ENCODE results near the gene PPP4R4.
"Not testable (repeated sequence)": the region's sequence is repeated elsewhere in the genome, so short reads cannot be mapped to it uniquely, and the experiment has no call there.

The PPP4R4 gene

GRCh38 chr14:94293578-94293924, 119.4 kb downstream of the PPP4R4 start:
- Histone ChIP-seq H3K9ac (ENCODE audit: low read length) (no peak overlapping the region), H3K4me3 (ENCODE audit: low read depth in 1 of 2, low read length in 2 of 2) (no peak overlapping the region), H3K27me3 (ENCODE audit: control insufficient read depth in 1 of 2, insufficient read depth in 2 of 2, low read length in 2 of 2) (no peaks in the 10 kb centered on the region), H3K27ac (ENCODE audit: low read depth, low read length) (no peak overlapping the region), H3K9me3 (ENCODE audit: low read length) (no peaks in the 10 kb centered on the region), H3K36me3 (ENCODE audit: insufficient read depth, low read length) (no peaks in the 10 kb centered on the region), H3K4me1 (ENCODE audit: insufficient read depth, low read length) (no peaks in the 10 kb centered on the region)

DNA sequence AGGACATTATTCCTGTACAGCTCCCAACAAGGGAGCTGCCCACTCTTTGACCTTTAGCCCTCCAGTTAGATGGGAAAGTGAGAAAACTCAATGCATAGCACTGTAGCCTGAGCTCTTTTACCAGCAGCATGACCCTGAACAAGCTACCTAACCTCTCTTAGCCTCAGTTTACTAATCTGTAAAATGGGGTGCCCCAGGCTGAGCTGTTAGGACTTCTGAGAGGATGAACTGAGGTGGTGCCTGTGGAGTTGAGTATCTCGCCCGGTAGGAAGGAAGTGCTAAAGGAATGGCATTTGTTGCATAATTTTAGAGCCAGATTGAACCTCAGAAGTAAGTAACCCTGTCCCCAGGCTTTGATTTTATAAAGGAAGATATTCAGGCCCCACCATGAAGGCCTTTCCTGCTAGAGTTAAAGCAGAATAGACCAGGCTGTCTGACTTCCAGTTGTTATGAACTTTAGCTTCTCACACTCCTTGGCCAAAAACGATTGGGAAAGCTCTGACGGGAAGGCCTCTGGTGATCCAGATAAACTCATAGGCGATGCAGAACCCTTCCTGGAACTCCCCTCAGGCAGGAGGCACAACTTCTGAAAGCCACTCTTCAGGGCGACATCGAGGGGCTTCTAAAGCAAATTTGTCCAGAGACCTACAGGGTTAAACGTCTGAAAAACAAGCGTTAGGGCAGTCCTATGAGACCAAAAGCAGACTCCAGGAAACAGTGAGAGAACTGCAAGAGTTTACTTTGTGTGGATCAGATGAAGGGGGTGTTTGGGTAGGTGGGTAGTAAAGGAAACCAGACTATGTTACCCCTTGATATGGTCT, 121.4 kb downstream of the PPP4R4 start:
- Histone ChIP-seq H3K9me3 (ENCODE audit: low read length) (no peaks in the 10 kb centered on the region), H3K9ac (ENCODE audit: low read length) (no peak overlapping the region), H3K27ac (ENCODE audit: low read depth, low read length) (no peak overlapping the region), H3K4me1 (ENCODE audit: insufficient read depth, low read length) (no peaks in the 10 kb centered on the region), H3K27me3 (ENCODE audit: control insufficient read depth in 1 of 2, insufficient read depth in 2 of 2, low read length in 2 of 2) (no peaks in the 10 kb centered on the region), H3K4me3 (ENCODE audit: low read depth in 1 of 2, low read length in 2 of 2) (no peak overlapping the region), H3K36me3 (ENCODE audit: insufficient read depth, low read length) (no peaks in the 10 kb centered on the region)

DNA sequence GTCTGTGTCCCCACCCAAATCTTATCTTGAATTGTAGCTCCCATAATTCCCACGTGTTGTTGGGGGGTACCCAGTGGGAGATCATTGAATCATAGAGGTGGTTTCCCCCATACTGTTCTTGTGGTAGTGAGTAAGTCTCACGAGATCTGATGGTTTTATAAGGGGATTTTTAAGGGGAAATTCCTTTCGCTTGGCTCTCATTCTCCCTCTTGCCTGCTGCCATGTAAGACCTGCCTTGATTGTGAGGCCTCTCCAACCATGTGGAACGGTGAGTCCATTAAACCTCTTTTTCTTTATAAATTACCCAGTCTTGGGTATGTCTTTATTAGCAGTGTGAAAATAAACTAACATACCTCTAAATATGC, 122.0 kb downstream of the PPP4R4 start:
- H3K9me3 ChIP-seq (ENCODE audit: low read length); H3K27ac ChIP-seq (ENCODE audit: low read depth, low read length); H3K4me1 ChIP-seq (ENCODE audit: insufficient read depth, low read length); H3K27me3 ChIP-seq (ENCODE audit: control insufficient read depth in 1 of 2, insufficient read depth in 2 of 2, low read length in 2 of 2); H3K9ac ChIP-seq (ENCODE audit: low read length); H3K36me3 ChIP-seq (ENCODE audit: insufficient read depth, low read length); H3K4me3 ChIP-seq (ENCODE audit: low read depth in 1 of 2, low read length in 2 of 2): not testable (repeated sequence)

DNA sequence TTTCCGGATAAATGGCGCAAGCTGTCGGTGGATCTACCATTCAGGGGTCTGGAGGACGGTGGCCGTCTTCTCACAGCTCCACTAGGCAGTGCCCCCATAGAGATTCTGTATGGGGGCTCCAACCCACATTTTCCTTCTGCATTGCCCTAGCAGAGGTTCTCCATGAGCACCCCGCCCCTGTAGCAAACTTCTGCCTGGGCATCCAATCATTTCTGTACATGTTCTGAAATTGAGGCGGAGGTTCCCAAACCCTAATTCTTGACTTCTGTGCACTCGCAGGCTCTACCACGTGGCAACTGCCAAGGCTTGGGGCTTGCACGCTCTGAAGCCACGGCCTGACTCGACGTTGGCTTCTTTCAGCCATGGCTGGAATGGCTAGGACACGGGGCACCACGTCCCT, 124.0 kb downstream of the PPP4R4 start:
- H3K27me3 ChIP-seq (ENCODE audit: control insufficient read depth in 1 of 2, insufficient read depth in 2 of 2, low read length in 2 of 2): no peaks in the 10 kb centered on the region
- H3K9me3 ChIP-seq (ENCODE audit: low read length): no peaks in the 10 kb centered on the region
- no peak overlapping the region for H3K4me3 ChIP-seq (ENCODE audit: low read depth in 1 of 2, low read length in 2 of 2)
- H3K9ac ChIP-seq (ENCODE audit: low read length): no peak overlapping the region
- no peak overlapping the region for H3K27ac ChIP-seq (ENCODE audit: low read depth, low read length)
- H3K36me3 ChIP-seq (ENCODE audit: insufficient read depth, low read length): no peaks in the 10 kb centered on the region
- no peaks in the 10 kb centered on the region for H3K4me1 ChIP-seq (ENCODE audit: insufficient read depth, low read length)

DNA sequence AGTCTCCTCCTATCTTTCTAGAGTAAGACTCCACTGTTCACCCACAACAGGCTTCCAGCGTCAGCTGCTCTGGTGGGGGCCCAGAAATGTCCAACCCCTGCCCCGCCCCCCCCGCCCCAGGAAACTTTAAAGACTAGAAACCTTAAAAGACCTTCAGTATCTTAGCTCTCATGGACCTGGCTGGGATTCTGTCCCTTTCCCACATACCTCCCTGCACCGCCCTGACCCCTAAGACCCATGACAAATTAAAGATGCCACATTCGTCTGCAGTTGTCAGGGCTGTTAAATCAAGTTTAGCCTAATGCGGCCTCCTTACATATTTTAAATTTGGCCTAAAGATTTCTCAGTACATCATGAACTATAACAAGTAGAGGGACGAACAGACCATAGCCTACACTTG, 129.0 kb downstream of the PPP4R4 start:
- no peaks in the 10 kb centered on the region for H3K4me1 ChIP-seq (ENCODE audit: insufficient read depth, low read length)
- H3K9me3 ChIP-seq (ENCODE audit: low read length): no peaks in the 10 kb centered on the region
- no peaks in the 10 kb centered on the region for H3K36me3 ChIP-seq (ENCODE audit: insufficient read depth, low read length)
- H3K9ac ChIP-seq (ENCODE audit: low read length): no peak overlapping the region
- no peak overlapping the region for H3K4me3 ChIP-seq (ENCODE audit: low read depth in 1 of 2, low read length in 2 of 2)
- no peaks in the 10 kb centered on the region for H3K27me3 ChIP-seq (ENCODE audit: control insufficient read depth in 1 of 2, insufficient read depth in 2 of 2, low read length in 2 of 2)
- no peak overlapping the region for H3K27ac ChIP-seq (ENCODE audit: low read depth, low read length)

- Histone ChIP-seq H3K27ac (ENCODE audit: low read depth, low read length) (no peak overlapping the region), H3K4me3 (ENCODE audit: low read depth in 1 of 2, low read length in 2 of 2) (no peak overlapping the region), H3K9ac (ENCODE audit: low read length) (no peak overlapping the region), H3K27me3 (ENCODE audit: control insufficient read depth in 1 of 2, insufficient read depth in 2 of 2, low read length in 2 of 2) (no peaks in the 10 kb centered on the region), H3K9me3 (ENCODE audit: low read length) (no peaks in the 10 kb centered on the region), H3K36me3 (ENCODE audit: insufficient read depth, low read length) (no peaks in the 10 kb centered on the region), H3K4me1 (ENCODE audit: insufficient read depth, low read length) (no peaks in the 10 kb centered on the region)
These were observed 130.1 kb downstream of the PPP4R4 start for GRCh38 chr14:94304243-94304642.

GRCh38 chr14:94305620-94306019, 131.5 kb downstream of the PPP4R4 start:
- Histone ChIP-seq H3K4me1 (ENCODE audit: insufficient read depth, low read length) (no peaks in the 10 kb centered on the region), H3K36me3 (ENCODE audit: insufficient read depth, low read length) (no peaks in the 10 kb centered on the region), H3K27ac (ENCODE audit: low read depth, low read length) (no peak overlapping the region)

DNA sequence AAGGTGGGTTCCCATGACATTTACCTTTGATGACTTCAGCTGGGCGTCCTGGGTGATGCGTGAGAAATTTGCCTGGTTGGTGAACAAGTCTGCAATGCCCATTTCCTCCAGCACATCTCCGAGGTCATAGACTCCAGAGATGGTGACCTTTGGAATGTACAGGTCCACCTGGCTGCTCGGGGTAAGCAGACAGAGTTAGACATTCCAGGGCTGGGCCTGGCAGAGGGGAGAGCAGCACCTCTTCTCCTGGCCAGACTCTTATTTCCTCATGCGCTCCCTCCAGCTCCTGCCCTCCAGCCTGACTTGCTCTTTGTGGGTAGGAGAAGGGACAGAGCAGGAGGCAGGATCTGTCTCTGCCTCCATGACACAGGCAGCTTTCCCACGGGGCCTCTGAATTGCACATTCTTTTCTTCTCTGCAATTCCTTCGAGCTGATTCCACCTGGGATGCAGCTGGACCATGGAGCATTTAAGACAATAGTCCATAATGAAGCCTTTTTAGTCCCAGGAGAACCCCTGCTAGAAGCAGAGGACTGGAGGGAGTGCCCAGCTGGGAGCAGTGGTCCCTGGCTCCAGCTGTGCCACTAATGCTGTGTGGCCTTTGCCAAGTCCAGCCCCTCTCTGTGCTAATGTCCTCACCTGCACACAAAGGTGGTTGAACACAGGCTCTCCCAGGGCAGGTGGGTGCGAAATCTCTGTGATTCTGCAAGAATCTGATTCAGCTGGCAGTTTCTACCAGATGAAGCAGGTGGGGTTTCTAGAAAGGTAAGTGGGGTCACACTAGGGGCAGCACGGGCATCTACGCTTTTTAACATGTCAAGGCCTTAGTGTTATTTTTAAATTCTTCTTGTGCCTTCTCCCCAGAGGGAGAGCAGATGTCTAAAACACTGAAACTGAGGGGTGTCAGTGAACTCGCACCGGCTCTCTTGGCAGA, 132.2 kb downstream of the PPP4R4 start:
- H3K9me3 ChIP-seq (ENCODE audit: low read length): no peaks in the 10 kb centered on the region
- H3K9ac ChIP-seq (ENCODE audit: low read length): no peak overlapping the region
- no peak overlapping the region for H3K4me3 ChIP-seq (ENCODE audit: low read depth in 1 of 2, low read length in 2 of 2)
- no peaks in the 10 kb centered on the region for H3K4me1 ChIP-seq (ENCODE audit: insufficient read depth, low read length)
- H3K36me3 ChIP-seq (ENCODE audit: insufficient read depth, low read length): no peaks in the 10 kb centered on the region
- H3K27ac ChIP-seq (ENCODE audit: low read depth, low read length): no peak overlapping the region
- H3K27me3 ChIP-seq (ENCODE audit: control insufficient read depth in 1 of 2, insufficient read depth in 2 of 2, low read length in 2 of 2): no peaks in the 10 kb centered on the region

More at GRCh38 chr14:94305620-94306019, 131.5 kb downstream of the PPP4R4 start:
- H3K27me3 ChIP-seq (ENCODE audit: control insufficient read depth in 1 of 2, insufficient read depth in 2 of 2, low read length in 2 of 2): no peaks in the 10 kb centered on the region
- H3K4me3 ChIP-seq (ENCODE audit: low read depth in 1 of 2, low read length in 2 of 2): no peak overlapping the region
- no peak overlapping the region for H3K9ac ChIP-seq (ENCODE audit: low read length)
- no peaks in the 10 kb centered on the region for H3K9me3 ChIP-seq (ENCODE audit: low read length)

DNA sequence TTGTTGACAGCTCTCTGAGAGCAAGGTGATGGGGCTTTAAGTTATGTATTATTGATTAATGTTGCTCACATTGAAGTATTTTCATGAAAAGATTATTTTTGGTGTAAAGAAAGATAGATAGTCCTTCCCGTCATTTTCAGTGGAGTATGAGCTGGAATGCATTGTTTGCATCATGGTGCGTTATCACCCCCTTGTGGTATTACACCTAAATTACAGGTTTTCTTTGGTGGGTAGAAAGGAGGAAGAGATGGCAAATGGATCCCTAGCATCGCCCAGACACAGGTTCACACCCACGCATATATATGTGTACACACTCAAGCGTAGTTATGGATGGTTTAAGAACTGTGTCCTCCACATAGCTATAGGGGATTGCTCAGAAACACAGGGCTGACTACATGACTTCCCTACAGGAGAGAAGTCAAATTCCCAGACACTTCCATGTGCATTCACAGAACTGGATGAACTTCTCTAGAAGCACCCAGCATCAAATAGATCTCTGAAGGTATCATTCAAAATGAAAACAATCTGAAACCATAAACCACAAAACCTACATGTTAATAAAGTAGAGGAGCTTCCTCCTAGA, 133.4 kb downstream of the PPP4R4 start:
- Histone ChIP-seq H3K27me3 (ENCODE audit: control insufficient read depth in 1 of 2, insufficient read depth in 2 of 2, low read length in 2 of 2) (no peaks in the 10 kb centered on the region), H3K27ac (ENCODE audit: low read depth, low read length) (no peak overlapping the region), H3K9ac (ENCODE audit: low read length) (no peak overlapping the region), H3K9me3 (ENCODE audit: low read length) (no peaks in the 10 kb centered on the region), H3K4me3 (ENCODE audit: low read depth in 1 of 2, low read length in 2 of 2) (no peak overlapping the region), H3K4me1 (ENCODE audit: insufficient read depth, low read length) (no peaks in the 10 kb centered on the region), H3K36me3 (ENCODE audit: insufficient read depth, low read length) (no peaks in the 10 kb centered on the region)

DNA sequence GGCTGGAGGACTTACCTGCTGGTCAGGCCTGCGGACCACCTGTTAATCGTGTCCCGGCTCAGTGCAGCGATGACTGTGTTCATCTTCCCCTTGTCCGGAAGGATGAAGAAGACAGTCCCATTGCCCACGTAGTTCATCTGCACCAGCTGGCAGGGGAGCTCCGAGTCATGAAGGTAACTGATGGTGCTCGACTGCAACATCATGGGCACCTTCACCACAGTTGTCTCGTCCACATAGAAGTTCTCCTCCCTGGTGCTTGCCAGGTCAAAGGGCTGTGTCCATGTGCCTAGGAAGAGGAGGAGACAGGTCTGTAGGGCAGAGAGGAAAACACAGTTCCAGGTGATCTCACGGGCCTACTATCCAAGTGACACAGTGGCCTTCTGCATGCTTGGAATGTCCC, 135.6 kb downstream of the PPP4R4 start:
- Histone ChIP-seq H3K27me3 (ENCODE audit: control insufficient read depth in 1 of 2, insufficient read depth in 2 of 2, low read length in 2 of 2) (no peaks in the 10 kb centered on the region), H3K9me3 (ENCODE audit: low read length) (no peaks in the 10 kb centered on the region), H3K27ac (ENCODE audit: low read depth, low read length) (no peak overlapping the region), H3K4me1 (ENCODE audit: insufficient read depth, low read length) (no peaks in the 10 kb centered on the region), H3K9ac (ENCODE audit: low read length) (no peak overlapping the region), H3K4me3 (ENCODE audit: low read depth in 1 of 2, low read length in 2 of 2) (no peak overlapping the region), H3K36me3 (ENCODE audit: insufficient read depth, low read length) (no peaks in the 10 kb centered on the region)

DNA sequence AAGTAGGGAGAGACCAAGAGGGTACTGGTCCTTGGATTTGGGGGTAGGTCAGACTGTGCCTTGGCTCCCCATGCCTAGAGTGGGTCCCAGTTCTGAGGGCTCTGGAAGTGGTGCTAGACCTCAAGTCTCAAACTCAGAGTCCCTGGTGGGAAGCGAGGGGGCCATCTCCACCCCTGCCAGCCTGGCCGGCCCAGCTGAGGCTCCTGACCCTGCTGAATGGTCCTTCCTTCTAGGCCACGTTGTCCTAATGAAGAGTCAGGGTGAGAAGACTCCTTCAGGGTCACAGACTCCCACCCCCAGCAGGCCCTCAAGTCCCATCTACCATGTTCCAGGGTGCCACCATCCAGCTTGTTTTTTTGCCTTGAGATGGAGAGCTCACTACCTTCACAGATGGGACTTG, 136.1 kb downstream of the PPP4R4 start:
- no peaks in the 10 kb centered on the region for H3K27me3 ChIP-seq (ENCODE audit: control insufficient read depth in 1 of 2, insufficient read depth in 2 of 2, low read length in 2 of 2)
- no peak overlapping the region for H3K9ac ChIP-seq (ENCODE audit: low read length)
- no peak overlapping the region for H3K4me3 ChIP-seq (ENCODE audit: low read depth in 1 of 2, low read length in 2 of 2)
- no peak overlapping the region for H3K27ac ChIP-seq (ENCODE audit: low read depth, low read length)
- no peaks in the 10 kb centered on the region for H3K9me3 ChIP-seq (ENCODE audit: low read length)
- no peaks in the 10 kb centered on the region for H3K4me1 ChIP-seq (ENCODE audit: insufficient read depth, low read length)
- H3K36me3 ChIP-seq (ENCODE audit: insufficient read depth, low read length): no peaks in the 10 kb centered on the region

Data from muscle layer of colon (tissue), 2 donors.